M059J (cell line): Measurements from ENCODE around the gene ULK4. TPM values are rescaled to one million over a fixed set of nuclear protein-coding genes. Genes with fewer than 3 reads are reported as not detected.
A peak's percentile ranks its signal among the peaks of the same experiment; 100 is the strongest.
"Not testable (repeated sequence)": the region's sequence is repeated elsewhere in the genome, so short reads cannot be mapped to it uniquely, and the experiment has no call there.

Experiments
- DNase-seq: peaks from one replicate; pipeline ENCODE4 v3.0.0-alpha.2; 2012; ENCODE audit warnings: low read depth
- total RNA-seq: library from RNA; depleted of rRNA; stranded (reverse); fragments of >200 nt; shearing (Covaris generic); gene quantifications from 2 replicates; pipeline ENCODE4 v1.2.3, GENCODE V29; 2014

ULK4 gene
- total RNA-seq, 1 experiment from 2014 or later, result 9.1 TPM

- DNase-seq, result no peak
Observed at GRCh38 chr3:41872157-41872556, 89.7 kb downstream of the ULK4 start.

- DNase-seq, result no peak
Observed at GRCh38 chr3:41867533-41867932, 94.4 kb downstream of the ULK4 start.

- no peak for DNase-seq
Observed at GRCh38 chr3:41866298-41866697, 95.6 kb downstream of the ULK4 start.

GRCh38 chr3:41863024-41863423, 98.9 kb downstream of the ULK4 start:
- no peak for DNase-seq

GRCh38 chr3:41860489-41860888, 101.4 kb downstream of the ULK4 start:
- not testable (repeated sequence) for DNase-seq

- DNase-seq, result no peak
Observed at GRCh38 chr3:41854956-41855355, 106.9 kb downstream of the ULK4 start.

- DNase-seq, result no peak
Observed at GRCh38 chr3:41853540-41854196, 108.2 kb downstream of the ULK4 start.

GRCh38 chr3:41848753-41849574, 112.9 kb downstream of the ULK4 start:
- no peak for DNase-seq

GRCh38 chr3:41847679-41848078, 114.2 kb downstream of the ULK4 start:
- DNase-seq, result no peak

- no peak for DNase-seq
Observed at GRCh38 chr3:41846850-41847249, 115.1 kb downstream of the ULK4 start.

- DNase-seq, result no peak
Observed at GRCh38 chr3:41845826-41846225, 116.1 kb downstream of the ULK4 start.

- not testable (repeated sequence) for DNase-seq
Observed at GRCh38 chr3:41844256-41844655, 117.6 kb downstream of the ULK4 start.

- DNase-seq, result not testable (repeated sequence)
Observed at GRCh38 chr3:41840936-41841668, 120.8 kb downstream of the ULK4 start.

GRCh38 chr3:41836360-41837134, 125.4 kb downstream of the ULK4 start:
- DNase-seq, result peak; percentile 49

GRCh38 chr3:41833628-41834027, 128.3 kb downstream of the ULK4 start:
- no peak for DNase-seq

GRCh38 chr3:41819236-41819635, 142.7 kb downstream of the ULK4 start:
- DNase-seq, result no peak

GRCh38 chr3:41808618-41809017, 153.3 kb downstream of the ULK4 start:
- DNase-seq, result no peak

GRCh38 chr3:41808152-41808551, 153.8 kb downstream of the ULK4 start:
- DNase-seq, result peak; percentile 73

- DNase-seq, result no peak
Observed at GRCh38 chr3:41794748-41795589, 166.9 kb downstream of the ULK4 start.

GRCh38 chr3:41792806-41793205, 169.1 kb downstream of the ULK4 start:
- DNase-seq, result no peak

GRCh38 chr3:41769106-41769505, 192.8 kb downstream of the ULK4 start:
- no peak for DNase-seq
